ENCODE results near the gene CPTP. TPM values are rescaled to one million over a fixed set of nuclear protein-coding genes. Genes with fewer than 3 reads are reported as not detected.

CPTP gene
- total and polyA plus RNA-seq, 2 of the 13 experiments (the other 11 are each of a cell fraction or from before 2014, with no cell fraction given): 5.5 to 9.3 TPM

GRCh38 chr1:1357871-1358432, 33.4 kb downstream of the CPTP start (continued):
- TF ChIP-seq CERS6 (CRISPR knock-in tag; IDR thresholded peaks at IDR 0.05) (no peak), ZNF510 (CRISPR knock-in tag; IDR thresholded peaks at IDR 0.05; ENCODE audit: low read depth) (0 out of 2 replicates have a peak, but pooled peaks have one; percentile 12), ZNF720 (CRISPR knock-in tag; IDR thresholded peaks at IDR 0.05) (no peak), EED (CRISPR knock-in tag; IDR thresholded peaks at IDR 0.05) (0 out of 2 replicates have a peak, but pooled peaks have one; percentile 26), DRAP1 (CRISPR knock-in tag; IDR thresholded peaks at IDR 0.05) (no peak), RBM39 (IDR thresholded peaks at IDR 0.05; ENCODE audit: low read depth, low read length, poor library complexity, severe bottlenecking) (peak; percentile 26), NFE2 (CRISPR knock-in tag; IDR thresholded peaks at IDR 0.05) (no peak), ELK4 (CRISPR knock-in tag; IDR thresholded peaks at IDR 0.05; ENCODE audit: borderline replicate concordance) (no peak), ZNF761 (CRISPR knock-in tag; conservative IDR thresholded peaks at IDR 0.05) (0 out of 2 replicates have a peak, but pooled peaks have one; percentile 9), AHDC1 (CRISPR knock-in tag; IDR thresholded peaks at IDR 0.05; ENCODE audit: borderline replicate concordance) (no peak), ZNF224 (CRISPR knock-in tag; IDR thresholded peaks at IDR 0.05) (0 out of 2 replicates have a peak, but pooled peaks have one; percentile 30), NKX3-1 (CRISPR knock-in tag; IDR thresholded peaks at IDR 0.05) (no peak), PLSCR1 (CRISPR knock-in tag; IDR thresholded peaks at IDR 0.05; ENCODE audit: borderline replicate concordance) (no peak), CTCF (CRISPR knock-in tag; IDR thresholded peaks at IDR 0.05) (0 out of 2 replicates have a peak, but pooled peaks have one; percentile 8), TRIM24 (CRISPR knock-in tag; IDR thresholded peaks at IDR 0.05) (no peak), ZBTB21 (CRISPR knock-in tag; IDR thresholded peaks at IDR 0.05) (0 out of 2 replicates have a peak, but pooled peaks have one; percentile 36), FOXC1 (CRISPR knock-in tag; IDR thresholded peaks at IDR 0.05; ENCODE audit: borderline replicate concordance) (no peak)
